ENCODE measurements around the gene WDR76. TPM values are rescaled to one million over a fixed set of nuclear protein-coding genes. Genes with fewer than 3 reads are reported as not detected.
"Not testable (repeated sequence)": the region's sequence is repeated elsewhere in the genome, so short reads cannot be mapped to it uniquely, and the experiment has no call there.

WDR76 gene
- total RNA-seq, 2 donors from 2014 or later, result 1.7 to 3.7 TPM

DNA sequence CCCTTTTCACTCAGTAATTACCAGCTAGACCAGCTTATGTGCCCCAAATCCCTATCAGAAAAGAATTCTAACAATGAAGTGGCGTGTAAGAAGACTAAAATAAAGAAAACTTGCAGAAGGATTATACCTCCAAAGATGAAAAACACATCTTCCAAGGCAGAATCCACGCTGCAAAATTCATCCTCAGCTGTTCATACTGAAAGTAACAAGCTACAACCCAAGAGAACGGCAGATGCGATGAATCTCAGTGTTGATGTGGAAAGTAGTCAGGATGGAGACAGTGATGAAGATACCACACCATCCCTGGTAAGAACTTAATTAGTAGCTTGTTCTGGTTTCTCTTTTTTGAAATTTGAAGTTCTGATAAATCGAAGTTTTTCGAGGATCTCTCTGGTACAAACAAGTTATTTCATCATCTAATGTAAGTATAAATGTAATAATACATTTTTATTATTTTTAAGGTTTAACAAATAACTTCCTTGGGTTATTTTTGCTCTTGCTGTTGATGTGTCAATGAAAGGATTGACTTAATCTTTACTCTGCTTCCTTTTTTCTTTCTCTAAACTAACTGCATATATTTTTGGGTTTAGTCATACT is 1.4 kb downstream of the WDR76 start:
- Histone ChIP-seq H3K4me1 (peaks cover 0 to 33% of the 10 kb centered on the region in 2 donors), H3K9me3 (no peaks in the 10 kb centered on the region), H3K4me3 (no peak overlapping the region), H3K36me3 (no peaks in the 10 kb centered on the region), H3K27ac (no peak overlapping the region), H3K27me3 (no peaks in the 10 kb centered on the region)
- DNase-seq (ENCODE audit: low spot score), result no peak
- TF ChIP-seq, protein P1, sequence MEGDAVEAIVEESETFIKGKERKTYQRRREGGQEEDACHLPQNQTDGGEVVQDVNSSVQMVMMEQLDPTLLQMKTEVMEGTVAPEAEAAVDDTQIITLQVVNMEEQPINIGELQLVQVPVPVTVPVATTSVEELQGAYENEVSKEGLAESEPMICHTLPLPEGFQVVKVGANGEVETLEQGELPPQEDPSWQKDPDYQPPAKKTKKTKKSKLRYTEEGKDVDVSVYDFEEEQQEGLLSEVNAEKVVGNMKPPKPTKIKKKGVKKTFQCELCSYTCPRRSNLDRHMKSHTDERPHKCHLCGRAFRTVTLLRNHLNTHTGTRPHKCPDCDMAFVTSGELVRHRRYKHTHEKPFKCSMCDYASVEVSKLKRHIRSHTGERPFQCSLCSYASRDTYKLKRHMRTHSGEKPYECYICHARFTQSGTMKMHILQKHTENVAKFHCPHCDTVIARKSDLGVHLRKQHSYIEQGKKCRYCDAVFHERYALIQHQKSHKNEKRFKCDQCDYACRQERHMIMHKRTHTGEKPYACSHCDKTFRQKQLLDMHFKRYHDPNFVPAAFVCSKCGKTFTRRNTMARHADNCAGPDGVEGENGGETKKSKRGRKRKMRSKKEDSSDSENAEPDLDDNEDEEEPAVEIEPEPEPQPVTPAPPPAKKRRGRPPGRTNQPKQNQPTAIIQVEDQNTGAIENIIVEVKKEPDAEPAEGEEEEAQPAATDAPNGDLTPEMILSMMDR (IDR thresholded peaks at IDR 0.05), result no peak

DNA sequence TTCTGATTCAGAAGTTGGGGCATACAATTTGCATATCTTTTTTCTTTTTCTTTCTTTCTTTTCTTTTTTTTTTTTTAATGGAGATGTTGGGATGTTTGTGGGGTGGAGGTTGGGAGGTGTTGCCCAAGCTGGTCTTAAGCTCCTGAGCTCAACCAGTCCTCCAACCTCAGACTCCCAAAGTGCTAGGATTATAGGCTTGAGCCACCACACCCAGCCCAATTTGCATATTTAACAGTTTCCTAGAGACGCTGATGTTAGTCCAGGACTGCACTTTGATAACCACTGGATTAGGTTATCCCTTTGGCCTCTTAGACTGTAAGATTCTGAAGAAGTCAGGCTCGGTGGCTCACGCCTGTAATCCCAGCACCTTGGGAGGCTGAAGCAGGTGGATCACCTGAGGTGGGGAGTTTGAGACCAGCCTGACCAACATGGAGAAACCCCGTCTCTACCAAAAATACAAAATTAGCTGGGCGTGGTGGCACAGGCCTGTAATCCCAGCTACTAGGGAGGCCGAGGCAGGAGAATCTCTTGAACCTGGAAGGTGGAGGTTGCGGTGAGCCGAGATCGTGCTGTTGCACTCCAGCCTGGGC is 3.2 kb downstream of the WDR76 start:
- peaks cover 0 to 23% of the 10 kb centered on the region in 2 donors for H3K4me1 ChIP-seq
- not testable (repeated sequence) for DNase-seq (ENCODE audit: low spot score); H3K9me3 ChIP-seq; H3K4me3 ChIP-seq; H3K27ac ChIP-seq; H3K36me3 ChIP-seq; H3K27me3 ChIP-seq

DNA sequence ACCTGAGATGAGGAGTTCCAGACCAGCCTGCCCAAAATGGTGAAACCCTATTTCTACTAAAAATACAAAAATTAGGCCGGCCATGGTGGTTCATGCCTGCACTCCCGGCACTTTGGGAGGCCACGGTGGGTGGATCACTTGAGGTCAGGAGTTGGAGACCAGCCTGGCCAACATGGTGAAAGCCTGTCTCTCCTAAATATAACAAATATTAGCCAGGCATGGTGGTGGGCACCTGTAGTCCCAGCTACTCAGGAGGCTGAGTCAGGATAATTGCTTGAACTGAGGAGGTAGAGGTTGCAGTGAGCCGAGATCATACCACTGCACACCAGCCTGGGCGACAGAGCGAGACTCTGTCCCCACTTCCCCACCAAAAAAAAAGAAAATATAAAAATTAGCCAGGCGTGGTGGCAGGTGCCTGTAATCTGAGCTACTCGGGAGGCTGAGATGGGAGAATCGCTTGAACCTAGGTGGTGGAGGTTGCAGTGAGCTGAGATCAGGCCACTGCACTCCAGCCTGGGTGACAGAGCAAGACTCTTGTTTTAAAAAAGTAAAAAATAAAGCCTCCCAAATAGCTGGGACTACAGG is 4.0 kb downstream of the WDR76 start:
- DNase-seq (ENCODE audit: low spot score); H3K4me3 ChIP-seq; H3K36me3 ChIP-seq; H3K27ac ChIP-seq; H3K9me3 ChIP-seq; H3K27me3 ChIP-seq: not testable (repeated sequence)
- H3K4me1 ChIP-seq, result peaks cover 0 to 19% of the 10 kb centered on the region in 2 donors

GRCh38 chr15:43831519-43832052 is 4.8 kb downstream of the WDR76 start:
- not testable (repeated sequence) for H3K36me3 ChIP-seq; DNase-seq (ENCODE audit: low spot score); H3K9me3 ChIP-seq

DNA sequence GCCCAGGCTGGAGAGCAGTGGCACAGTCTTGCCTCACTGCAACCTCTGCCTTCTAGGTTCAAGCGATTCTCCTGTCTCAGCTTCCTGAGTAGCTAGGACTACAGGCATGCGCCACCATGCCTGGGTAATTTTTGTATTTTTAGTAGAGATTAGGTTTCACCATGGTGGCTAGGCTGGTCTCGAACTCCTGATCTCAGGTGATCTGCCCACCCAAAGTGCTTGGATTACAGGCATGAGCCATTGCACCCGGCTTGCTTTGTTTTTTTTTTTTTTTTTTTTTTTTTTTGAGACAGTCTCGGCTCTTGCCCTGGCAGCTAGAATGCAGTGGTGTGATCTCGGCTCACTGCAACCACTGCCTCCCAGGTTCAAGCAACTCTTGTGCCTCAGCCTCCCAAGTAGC is 5.7 kb downstream of the WDR76 start:
- H3K4me1 ChIP-seq; H3K4me3 ChIP-seq; H3K27ac ChIP-seq; H3K9me3 ChIP-seq; DNase-seq (ENCODE audit: low spot score); H3K36me3 ChIP-seq; H3K27me3 ChIP-seq: not testable (repeated sequence)

More at GRCh38 chr15:43831519-43832052, 4.8 kb downstream of the WDR76 start:
- H3K27me3 ChIP-seq, H3K4me3 ChIP-seq, H3K27ac ChIP-seq: not testable (repeated sequence)
- peaks cover 0 to 13% of the 10 kb centered on the region in 2 donors for H3K4me1 ChIP-seq

GRCh38 chr15:43845421-43845820 is 18.6 kb downstream of the WDR76 start:
- DNase-seq (ENCODE audit: low spot score), result no peak
- Histone ChIP-seq H3K9me3 (no peaks in the 10 kb centered on the region), H3K27me3 (no peaks in the 10 kb centered on the region), H3K4me3 (no peak overlapping the region), H3K36me3 (peaks cover 8% of the 10 kb centered on the region), H3K4me1 (no peaks in the 10 kb centered on the region), H3K27ac (no peak overlapping the region)
- TF ChIP-seq, protein P1 (IDR thresholded peaks at IDR 0.05), result no peak

- no peak for DNase-seq (ENCODE audit: low spot score)
- H3K9me3 ChIP-seq, result no peaks in the 10 kb centered on the region
- H3K4me3 ChIP-seq, result no peak overlapping the region
- no peaks in the 10 kb centered on the region for H3K36me3 ChIP-seq
- TF ChIP-seq, protein P1 (IDR thresholded peaks at IDR 0.05), result no peak
- no peak overlapping the region for H3K27ac ChIP-seq
- H3K27me3 ChIP-seq, result no peaks in the 10 kb centered on the region
- H3K4me1 ChIP-seq, result no peaks in the 10 kb centered on the region
Measured at GRCh38 chr15:43851251-43851650, 24.4 kb downstream of the WDR76 start.
